NT2/D1 (cell line): ENCODE measurements around the gene FBXW8.

ENCODE experiments used
- DNase-seq: peaks from one replicate; pipeline ENCODE4 v3.0.0-alpha.2; 2011; ENCODE audit warnings: low read depth, low spot score
- H3K27me3 ChIP-seq: 2 replicates; pipeline ENCODE4 v1.6.0; 2011; ENCODE audit warnings: mild to moderate bottlenecking; ENCODE audit not compliant: insufficient read length, insufficient read depth
- H3K36me3 ChIP-seq: 2 replicates; pipeline ENCODE4 v1.6.1; 2011; ENCODE audit warnings: mild to moderate bottlenecking, low read length, mixed read lengths; ENCODE audit not compliant: insufficient read depth, insufficient read length
- H3K4me1 ChIP-seq: 2 replicates; pipeline ENCODE4 v1.5.1; 2011; ENCODE audit not compliant: insufficient read depth, insufficient read length
- H3K4me3 ChIP-seq: 2 replicates; pipeline ENCODE4 v1.5.1; 2011; ENCODE audit warnings: low read depth; ENCODE audit not compliant: insufficient read length
- H3K9ac ChIP-seq: 2 replicates; pipeline ENCODE4 v1.6.0; 2011; ENCODE audit warnings: low read depth; ENCODE audit not compliant: insufficient read length
- H3K9me3 ChIP-seq: 2 replicates; pipeline ENCODE4 v1.5.1; 2011; ENCODE audit warnings: mild to moderate bottlenecking, low read length; ENCODE audit not compliant: insufficient read depth
- SUZ12 ChIP-seq: IDR thresholded peaks from 2 replicates; pipeline ENCODE4 v1.6.1; 2011; ENCODE audit not compliant: insufficient read length, insufficient read depth; ENCODE audit errors: extremely low read depth
- YY1 ChIP-seq: IDR thresholded peaks from 2 replicates; pipeline ENCODE4 v1.6.1; 2011; ENCODE audit not compliant: insufficient read length, insufficient read depth
- ZNF274 ChIP-seq: IDR thresholded peaks from 2 replicates; pipeline ENCODE4 v1.6.1; 2011; ENCODE audit warnings: mild to moderate bottlenecking, low read depth, low read length

FBXW8 gene

DNA sequence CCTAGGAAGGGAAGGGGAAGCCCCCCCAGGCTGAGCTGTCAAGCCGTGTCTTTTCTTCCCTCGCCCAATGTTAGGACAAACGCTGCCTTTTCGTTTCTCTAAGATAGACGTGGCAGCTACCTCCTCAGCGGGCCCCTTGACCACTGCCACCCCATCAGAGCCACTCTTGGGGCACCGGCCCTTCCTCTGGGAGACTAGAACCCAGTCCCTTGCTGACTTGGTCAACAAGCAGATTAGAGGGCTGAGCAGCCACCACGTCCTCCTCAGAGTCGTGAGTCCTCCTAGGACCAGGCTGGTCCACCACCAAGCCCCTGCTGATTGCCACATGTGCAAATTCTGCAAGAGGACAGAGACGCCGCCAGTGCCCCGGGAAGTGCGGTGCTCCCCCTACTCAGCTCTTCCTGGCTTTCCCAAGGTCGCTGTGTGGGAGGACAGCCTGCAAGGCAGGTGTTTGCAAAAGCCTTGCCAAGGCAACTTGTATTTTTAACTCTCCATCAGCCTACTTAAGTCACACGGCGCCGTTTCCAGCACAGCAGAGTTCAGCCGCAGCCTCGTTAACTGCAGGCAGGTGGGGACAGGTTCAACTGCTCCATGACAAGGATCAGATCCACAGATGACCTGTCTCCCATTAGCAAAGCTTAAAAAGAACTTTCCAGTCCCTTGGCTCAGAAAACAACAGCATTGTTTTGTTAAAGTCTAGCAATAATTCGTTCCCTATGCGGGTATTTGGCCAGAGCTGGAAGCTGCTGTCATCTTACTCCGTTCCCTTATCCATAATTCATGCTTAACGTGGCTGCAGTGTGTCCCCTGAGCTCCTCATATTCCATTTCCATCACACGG lies 122.9 kb downstream of the FBXW8 start:
- Histone ChIP-seq H3K4me3 (no peak overlapping the region), H3K9me3 (no peaks in the 10 kb centered on the region), H3K36me3 (peaks cover 16% of the 10 kb centered on the region), H3K27me3 (no peaks in the 10 kb centered on the region), H3K4me1 (peaks cover 24% of the 10 kb centered on the region), H3K9ac (no peak overlapping the region)
- TF ChIP-seq ZNF274 (no peak), SUZ12 (no peak), YY1 (no peak)
- no peak for DNase-seq

DNA sequence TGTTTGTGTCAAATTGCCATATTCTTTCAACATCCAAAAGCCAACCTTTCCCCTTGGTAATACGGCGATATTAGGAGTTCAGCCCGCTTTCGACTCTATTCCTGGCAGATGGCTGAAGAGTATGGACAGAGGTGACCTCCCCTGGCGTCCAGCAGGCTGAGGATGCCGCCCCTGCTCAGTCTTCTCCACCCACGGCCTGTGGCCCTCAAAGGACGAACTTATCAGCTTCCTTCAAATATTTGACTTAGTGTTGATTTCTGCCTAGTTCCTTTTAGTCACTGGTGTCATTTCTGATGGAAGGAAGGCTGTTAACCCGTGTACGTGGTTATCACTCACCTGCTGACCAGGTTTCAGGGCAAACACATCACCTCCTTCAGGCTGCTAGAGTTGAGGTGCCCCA lies 123.5 kb downstream of the FBXW8 start:
- no peaks in the 10 kb centered on the region for H3K27me3 ChIP-seq
- H3K36me3 ChIP-seq: peaks cover 11% of the 10 kb centered on the region
- H3K4me3 ChIP-seq: no peak overlapping the region
- no peak for TF ChIP-seq YY1
- no peak for TF ChIP-seq SUZ12
- no peak for TF ChIP-seq ZNF274
- H3K9me3 ChIP-seq: no peaks in the 10 kb centered on the region
- no peak for DNase-seq
- H3K4me1 ChIP-seq: peaks cover 24% of the 10 kb centered on the region
- no peak overlapping the region for H3K9ac ChIP-seq

DNA sequence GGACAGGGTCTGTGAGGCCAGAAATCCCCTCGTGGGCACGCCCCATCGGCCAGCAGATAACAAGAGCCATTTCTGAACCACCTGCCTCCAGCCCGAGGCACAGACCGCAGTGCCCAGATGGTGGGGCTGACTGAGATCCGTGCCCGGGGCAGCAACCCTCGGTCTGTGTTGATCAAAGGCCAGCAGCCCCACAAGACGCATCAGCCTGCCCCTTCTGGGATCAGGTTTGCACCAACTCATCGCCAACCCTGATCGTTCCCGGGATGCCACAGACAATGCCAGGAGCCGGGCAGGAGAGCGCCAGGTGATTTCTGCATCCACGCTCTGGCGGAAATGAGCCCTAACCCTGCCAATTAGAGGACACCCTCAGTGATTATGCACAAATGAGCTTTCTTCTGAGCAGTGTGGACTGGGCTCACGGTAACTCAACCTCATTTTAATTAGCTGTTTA lies 124.0 kb downstream of the FBXW8 start:
- TF ChIP-seq ZNF274 (no peak), SUZ12 (no peak), YY1 (no peak)
- H3K4me3 ChIP-seq: no peak overlapping the region
- no peaks in the 10 kb centered on the region for H3K9me3 ChIP-seq
- H3K9ac ChIP-seq: no peak overlapping the region
- H3K36me3 ChIP-seq: peaks cover 11% of the 10 kb centered on the region
- peaks cover 25% of the 10 kb centered on the region for H3K4me1 ChIP-seq
- no peak for DNase-seq
- no peaks in the 10 kb centered on the region for H3K27me3 ChIP-seq

DNA sequence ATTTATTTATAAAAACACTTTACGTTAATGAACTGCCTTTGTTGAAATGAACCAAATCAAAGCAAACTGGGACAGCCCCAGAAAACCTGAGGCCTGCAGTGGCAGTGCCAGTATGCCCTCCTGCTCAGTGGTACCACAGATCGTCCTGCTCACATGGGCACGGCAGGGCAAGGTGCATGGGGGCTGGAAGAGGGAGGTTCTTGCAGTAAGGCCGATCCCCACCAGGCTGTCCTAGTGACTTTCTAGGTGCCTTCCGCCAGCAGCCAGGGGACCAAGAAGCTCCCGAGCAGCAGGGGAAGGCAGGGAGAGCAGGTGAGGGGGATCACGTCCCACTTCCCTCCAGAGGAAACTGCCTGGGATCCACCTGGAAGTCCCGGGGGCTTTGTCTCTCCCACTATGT lies 124.5 kb downstream of the FBXW8 start:
- Histone ChIP-seq H3K9ac (peak overlapping the region; percentile 1), H3K9me3 (no peaks in the 10 kb centered on the region), H3K27me3 (no peaks in the 10 kb centered on the region), H3K4me1 (peaks cover 30% of the 10 kb centered on the region), H3K36me3 (peaks cover 11% of the 10 kb centered on the region), H3K4me3 (no peak overlapping the region)
- TF ChIP-seq SUZ12: no peak
- DNase-seq: no peak

DNA sequence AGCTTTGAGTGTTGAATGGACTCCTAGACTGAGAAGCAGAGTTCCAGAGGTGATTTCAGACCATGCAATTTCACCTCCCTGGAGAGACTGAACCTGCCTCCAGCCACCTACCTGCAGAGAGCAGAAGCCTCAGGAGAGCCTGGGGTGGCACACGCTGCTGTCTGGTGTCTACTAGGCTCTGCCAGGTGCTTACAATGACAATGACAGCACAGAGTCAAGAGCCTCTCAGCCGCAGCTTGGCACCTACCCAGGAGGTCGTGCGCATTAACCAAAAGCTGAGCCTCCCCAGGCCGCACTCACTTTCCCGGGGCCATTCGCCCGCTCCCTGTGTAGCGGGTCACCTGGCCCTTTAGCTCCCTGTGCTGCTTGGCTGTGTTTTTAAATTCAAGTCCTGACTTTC lies 125.3 kb downstream of the FBXW8 start:
- no peak for DNase-seq
- Histone ChIP-seq H3K9ac (no peak overlapping the region), H3K4me1 (peaks cover 30% of the 10 kb centered on the region), H3K27me3 (no peaks in the 10 kb centered on the region), H3K4me3 (no peak overlapping the region), H3K36me3 (peaks cover 3% of the 10 kb centered on the region), H3K9me3 (no peaks in the 10 kb centered on the region)
- TF ChIP-seq YY1 (no peak), SUZ12 (no peak), ZNF274 (no peak)

DNA sequence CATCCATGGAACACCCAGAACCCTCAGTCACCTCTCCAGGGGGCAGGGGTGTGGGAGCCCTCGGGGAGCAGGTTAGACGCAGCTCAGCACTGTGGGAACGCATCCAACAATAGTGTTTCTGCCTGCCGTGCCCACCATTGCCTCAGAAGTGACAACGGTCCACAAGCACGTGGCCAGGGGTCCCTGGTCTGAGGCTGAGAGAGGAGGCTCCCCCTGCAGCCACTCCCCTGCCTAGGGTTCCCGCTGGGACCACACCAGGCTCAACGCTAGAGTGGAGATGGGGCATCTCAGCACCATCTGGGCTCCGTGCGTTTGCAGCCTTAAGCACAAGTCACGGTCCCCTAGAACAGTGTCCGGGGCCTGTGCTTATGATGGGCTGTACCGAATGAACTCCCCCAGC lies 125.8 kb downstream of the FBXW8 start:
- Histone ChIP-seq H3K4me1 (peaks cover 30% of the 10 kb centered on the region), H3K9ac (no peak overlapping the region), H3K36me3 (no peaks in the 10 kb centered on the region), H3K27me3 (no peaks in the 10 kb centered on the region), H3K4me3 (no peak overlapping the region), H3K9me3 (no peaks in the 10 kb centered on the region)
- TF ChIP-seq SUZ12 (no peak), ZNF274 (no peak), YY1 (no peak)
- no peak for DNase-seq

DNA sequence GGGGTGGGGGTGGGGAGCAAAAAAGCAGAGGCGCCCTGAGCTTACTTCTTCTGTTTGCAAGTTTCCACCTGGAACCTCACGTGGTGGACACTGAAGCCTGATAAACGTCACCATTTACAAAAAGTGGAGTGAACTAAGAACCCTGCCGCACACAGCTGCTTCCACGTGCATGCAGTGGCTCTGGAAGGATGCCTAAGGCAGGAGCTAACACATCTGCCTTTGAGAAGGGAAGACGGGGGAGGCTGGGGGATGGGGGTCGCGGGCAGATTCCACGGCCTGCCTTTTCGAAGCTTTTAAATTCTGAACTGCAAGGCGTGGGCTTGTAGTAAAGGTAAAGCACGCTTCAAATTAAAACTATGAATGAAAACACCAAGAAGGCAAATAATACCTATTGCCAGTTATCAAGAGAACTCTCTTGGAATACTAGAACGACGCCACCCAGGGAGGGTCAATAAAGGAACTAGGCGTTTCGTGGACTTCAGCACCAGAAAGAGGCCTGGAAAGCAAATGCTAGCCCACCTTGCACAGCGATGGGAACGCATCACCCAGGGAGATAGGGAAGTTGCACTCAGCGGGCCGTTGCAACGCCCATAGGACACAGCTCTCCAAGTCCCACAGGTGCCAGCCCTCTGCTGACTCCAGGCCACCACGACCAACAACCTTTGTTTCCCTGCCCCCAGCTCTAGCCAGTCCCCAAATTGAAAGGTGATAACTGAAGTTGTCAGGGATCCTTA lies 126.7 kb downstream of the FBXW8 start:
- Histone ChIP-seq H3K4me1 (peaks cover 30% of the 10 kb centered on the region), H3K9me3 (no peaks in the 10 kb centered on the region), H3K27me3 (no peaks in the 10 kb centered on the region), H3K4me3 (no peak overlapping the region), H3K36me3 (no peaks in the 10 kb centered on the region), H3K9ac (no peak overlapping the region)
- DNase-seq: no peak
- TF ChIP-seq YY1 (no peak), ZNF274 (no peak), SUZ12 (no peak)
